ENCODE data around the gene DNAH6. TPM values are rescaled to one million over a fixed set of nuclear protein-coding genes. Genes with fewer than 3 reads are reported as not detected.

DNAH6 gene
- total and polyA plus RNA-seq, 2 of the 13 experiments (the other 11 are each of a cell fraction or from before 2014, with no cell fraction given): 0.01 TPM; not detected in 1

- no peak for DNase-seq (ENCODE audit: low spot score)
- no peaks in the 10 kb centered on the region for H3K79me2 ChIP-seq (ENCODE audit: insufficient read depth, low read length)
- in situ Hi-C loops (cut with HindIII; ENCODE audit: extremely low pct_ligation_motif_present, low pct_unique_long_range_greater_than_20kb) (no loop called here), intact Hi-C loops (cut with micrococcal nuclease; ENCODE audit: unreplicated experiment) (no loop called here)
- TF ChIP-seq, protein P1, sequence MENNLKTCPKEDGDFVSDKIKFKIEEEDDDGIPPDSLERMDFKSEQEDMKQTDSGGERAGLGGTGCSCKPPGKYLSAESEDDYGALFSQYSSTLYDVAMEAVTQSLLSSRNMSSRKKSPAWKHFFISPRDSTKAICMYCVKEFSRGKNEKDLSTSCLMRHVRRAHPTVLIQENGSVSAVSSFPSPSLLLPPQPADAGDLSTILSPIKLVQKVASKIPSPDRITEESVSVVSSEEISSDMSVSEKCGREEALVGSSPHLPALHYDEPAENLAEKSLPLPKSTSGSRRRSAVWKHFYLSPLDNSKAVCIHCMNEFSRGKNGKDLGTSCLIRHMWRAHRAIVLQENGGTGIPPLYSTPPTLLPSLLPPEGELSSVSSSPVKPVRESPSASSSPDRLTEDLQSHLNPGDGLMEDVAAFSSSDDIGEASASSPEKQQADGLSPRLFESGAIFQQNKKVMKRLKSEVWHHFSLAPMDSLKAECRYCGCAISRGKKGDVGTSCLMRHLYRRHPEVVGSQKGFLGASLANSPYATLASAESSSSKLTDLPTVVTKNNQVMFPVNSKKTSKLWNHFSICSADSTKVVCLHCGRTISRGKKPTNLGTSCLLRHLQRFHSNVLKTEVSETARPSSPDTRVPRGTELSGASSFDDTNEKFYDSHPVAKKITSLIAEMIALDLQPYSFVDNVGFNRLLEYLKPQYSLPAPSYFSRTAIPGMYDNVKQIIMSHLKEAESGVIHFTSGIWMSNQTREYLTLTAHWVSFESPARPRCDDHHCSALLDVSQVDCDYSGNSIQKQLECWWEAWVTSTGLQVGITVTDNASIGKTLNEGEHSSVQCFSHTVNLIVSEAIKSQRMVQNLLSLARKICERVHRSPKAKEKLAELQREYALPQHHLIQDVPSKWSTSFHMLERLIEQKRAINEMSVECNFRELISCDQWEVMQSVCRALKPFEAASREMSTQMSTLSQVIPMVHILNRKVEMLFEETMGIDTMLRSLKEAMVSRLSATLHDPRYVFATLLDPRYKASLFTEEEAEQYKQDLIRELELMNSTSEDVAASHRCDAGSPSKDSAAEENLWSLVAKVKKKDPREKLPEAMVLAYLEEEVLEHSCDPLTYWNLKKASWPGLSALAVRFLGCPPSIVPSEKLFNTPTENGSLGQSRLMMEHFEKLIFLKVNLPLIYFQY (CRISPR knock-in tag; IDR thresholded peaks at IDR 0.05; ENCODE audit: borderline replicate concordance): no peak
- no peak for FAIRE-seq
- no peak for ATAC-seq
- ChIA-PET CTCF (ENCODE audit: low intra/inter-chr PET ratio, low total read pairs) (no interaction called here), POLR2A (no interaction called here)
- no TSS peak for BruUV-seq (replicated peaks)
- H3K9ac ChIP-seq (ENCODE audit: insufficient read depth, low read depth, low read length): no peak overlapping the region
- H3K27ac ChIP-seq (ENCODE audit: extremely low read length, insufficient read depth, low read length): no peak overlapping the region
- no peak overlapping the region for H2AFZ ChIP-seq (ENCODE audit: low read length)
- no peaks in the 10 kb centered on the region for H3K27me3 ChIP-seq (ENCODE audit: control insufficient read depth in 1 of 2, insufficient read depth in 2 of 2, low read length in 2 of 2)
- H3K4me2 ChIP-seq (ENCODE audit: low read depth, low read length): no peak overlapping the region
- no peaks in the 10 kb centered on the region for H3K4me1 ChIP-seq (ENCODE audit: insufficient read depth, low read length)
- H3K36me3 ChIP-seq (replicated peaks in 1 of 2; ENCODE audit: control insufficient read depth in 1 of 2, insufficient read depth in 2 of 2, low read length in 2 of 2): no peaks in the 10 kb centered on the region
- no peak overlapping the region for H3K4me3 ChIP-seq (replicated peaks in 1 of 3; ENCODE audit: insufficient read depth in 1 of 3, low read depth in 2 of 3, low read length in 3 of 3)
- H3K9me3 ChIP-seq (ENCODE audit: low read length): no peaks in the 10 kb centered on the region
- no peaks in the 10 kb centered on the region for H4K20me1 ChIP-seq (ENCODE audit: insufficient read depth, low read length)
- 21% methylated on average over 1 of the region's 1 CpG for WGBS (ENCODE audit: low lambda C conversion rate)
Observed at GRCh38 chr2:84477886-84478285, 38.4 kb upstream of the DNAH6 start.

GRCh38 chr2:84478867-84479266 is 37.4 kb upstream of the DNAH6 start:
- BruUV-seq (replicated peaks): no TSS peak
- CTCF ChIA-PET (ENCODE audit: low intra/inter-chr PET ratio, low total read pairs): no interaction called here
- TF ChIP-seq SNAI1 (CRISPR knock-in tag; IDR thresholded peaks at IDR 0.05; ENCODE audit: borderline replicate concordance) (no peak), ELK4 (CRISPR knock-in tag; IDR thresholded peaks at IDR 0.05; ENCODE audit: borderline replicate concordance) (no peak), CC2D1A (CRISPR knock-in tag; IDR thresholded peaks at IDR 0.05) (no peak), NR0B2 (CRISPR knock-in tag; IDR thresholded peaks at IDR 0.05) (no peak), ZNF354B (CRISPR knock-in tag; IDR thresholded peaks at IDR 0.05) (no peak), PRDM4 (CRISPR knock-in tag; IDR thresholded peaks at IDR 0.05; ENCODE audit: borderline replicate concordance) (no peak)
- TF ChIP-seq, protein P2, sequence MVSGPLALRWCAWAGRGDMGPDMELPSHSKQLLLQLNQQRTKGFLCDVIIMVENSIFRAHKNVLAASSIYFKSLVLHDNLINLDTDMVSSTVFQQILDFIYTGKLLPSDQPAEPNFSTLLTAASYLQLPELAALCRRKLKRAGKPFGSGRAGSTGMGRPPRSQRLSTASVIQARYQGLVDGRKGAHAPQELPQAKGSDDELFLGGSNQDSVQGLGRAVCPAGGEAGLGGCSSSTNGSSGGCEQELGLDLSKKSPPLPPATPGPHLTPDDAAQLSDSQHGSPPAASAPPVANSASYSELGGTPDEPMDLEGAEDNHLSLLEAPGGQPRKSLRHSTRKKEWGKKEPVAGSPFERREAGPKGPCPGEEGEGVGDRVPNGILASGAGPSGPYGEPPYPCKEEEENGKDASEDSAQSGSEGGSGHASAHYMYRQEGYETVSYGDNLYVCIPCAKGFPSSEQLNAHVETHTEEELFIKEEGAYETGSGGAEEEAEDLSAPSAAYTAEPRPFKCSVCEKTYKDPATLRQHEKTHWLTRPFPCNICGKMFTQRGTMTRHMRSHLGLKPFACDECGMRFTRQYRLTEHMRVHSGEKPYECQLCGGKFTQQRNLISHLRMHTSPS (CRISPR knock-in tag; IDR thresholded peaks at IDR 0.05; ENCODE audit: low read depth): no peak

More at GRCh38 chr2:84478867-84479266, 37.4 kb upstream of the DNAH6 start:
- WGBS (ENCODE audit: low lambda C conversion rate): 55% methylated on average over 3 of the region's 3 CpGs
- no peak overlapping the region for H3K27ac ChIP-seq (ENCODE audit: extremely low read length, insufficient read depth, low read length)
- no peaks in the 10 kb centered on the region for H3K4me1 ChIP-seq (ENCODE audit: insufficient read depth, low read length)
- ATAC-seq (no peak), FAIRE-seq (no peak), DNase-seq (ENCODE audit: low spot score) (no peak)
- H3K27me3 ChIP-seq (ENCODE audit: control insufficient read depth in 1 of 2, insufficient read depth in 2 of 2, low read length in 2 of 2): no peaks in the 10 kb centered on the region
- POLR2A ChIA-PET: no interaction called here
- intact Hi-C loops (cut with micrococcal nuclease; ENCODE audit: unreplicated experiment): no loop called here
- H3K9ac ChIP-seq (ENCODE audit: insufficient read depth, low read depth, low read length): no peak overlapping the region
- H4K20me1 ChIP-seq (ENCODE audit: insufficient read depth, low read length): no peaks in the 10 kb centered on the region
- H3K4me2 ChIP-seq (ENCODE audit: low read depth, low read length): no peak overlapping the region
- no peak overlapping the region for H3K4me3 ChIP-seq (replicated peaks in 1 of 3; ENCODE audit: insufficient read depth in 1 of 3, low read depth in 2 of 3, low read length in 3 of 3)
- no peak overlapping the region for H2AFZ ChIP-seq (ENCODE audit: low read length)
- no peaks in the 10 kb centered on the region for H3K36me3 ChIP-seq (replicated peaks in 1 of 2; ENCODE audit: control insufficient read depth in 1 of 2, insufficient read depth in 2 of 2, low read length in 2 of 2)
- in situ Hi-C loops (cut with HindIII; ENCODE audit: extremely low pct_ligation_motif_present, low pct_unique_long_range_greater_than_20kb): no loop called here
- no peaks in the 10 kb centered on the region for H3K9me3 ChIP-seq (ENCODE audit: low read length)
- no peaks in the 10 kb centered on the region for H3K79me2 ChIP-seq (ENCODE audit: insufficient read depth, low read length)
